AG09319 (cell line): Measurements from ENCODE around the gene TRIP12.

Source experiments
- DNase-seq: peaks from one replicate; pipeline ENCODE4 v3.0.0-alpha.2; 2010; ENCODE audit warnings: low read depth; ENCODE audit errors: extremely low read depth
- CTCF ChIP-seq: IDR thresholded peaks from 2 replicates; pipeline ENCODE4 v1.5.1; 2011; ENCODE audit warnings: low read depth, mild to moderate bottlenecking, inconsistent platforms, low read length, moderate library complexity

TRIP12 gene

DNA sequence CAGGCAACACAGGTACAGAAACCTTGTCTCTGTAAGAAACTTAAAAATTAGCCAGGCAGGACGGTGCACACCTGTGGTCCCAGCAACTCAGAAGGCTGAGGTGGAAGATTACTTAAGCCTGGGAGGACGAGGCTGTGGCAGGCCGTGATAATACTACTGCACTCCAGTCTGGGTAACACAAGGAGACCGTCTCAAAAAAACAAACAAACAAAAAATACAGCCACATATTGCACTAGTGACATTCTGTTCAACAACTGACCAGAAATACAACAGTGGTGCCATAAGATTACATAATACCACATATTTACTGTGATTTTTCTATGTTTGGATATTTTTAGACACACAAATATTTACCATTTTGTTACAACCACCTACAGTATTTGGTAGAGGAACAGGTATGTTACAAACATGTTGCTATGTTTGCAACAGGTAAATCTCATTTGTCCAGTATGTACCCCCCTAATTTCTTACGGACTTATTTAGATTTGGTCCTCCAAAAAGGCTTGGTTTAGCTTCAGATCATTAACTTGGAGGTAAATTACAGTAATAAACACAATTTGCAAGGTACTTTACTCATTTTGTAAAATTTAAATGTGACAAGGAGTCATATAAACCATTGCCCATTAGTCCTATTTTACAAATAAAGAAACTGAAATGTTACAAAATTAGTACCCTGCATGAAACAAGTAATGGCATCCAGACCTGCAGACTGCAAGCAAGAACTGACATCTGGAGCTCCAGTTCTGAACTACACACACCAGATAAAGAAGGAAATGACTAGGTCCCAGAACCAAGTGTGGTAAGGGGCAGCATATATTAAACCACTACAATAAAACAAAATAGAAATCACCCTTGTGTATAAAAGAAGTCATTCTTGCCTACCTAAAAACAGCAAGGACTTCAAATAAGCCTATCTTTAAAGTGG is 36.8 kb downstream of the TRIP12 start:
- no peak for DNase-seq
- TF ChIP-seq CTCF = no peak

DNA sequence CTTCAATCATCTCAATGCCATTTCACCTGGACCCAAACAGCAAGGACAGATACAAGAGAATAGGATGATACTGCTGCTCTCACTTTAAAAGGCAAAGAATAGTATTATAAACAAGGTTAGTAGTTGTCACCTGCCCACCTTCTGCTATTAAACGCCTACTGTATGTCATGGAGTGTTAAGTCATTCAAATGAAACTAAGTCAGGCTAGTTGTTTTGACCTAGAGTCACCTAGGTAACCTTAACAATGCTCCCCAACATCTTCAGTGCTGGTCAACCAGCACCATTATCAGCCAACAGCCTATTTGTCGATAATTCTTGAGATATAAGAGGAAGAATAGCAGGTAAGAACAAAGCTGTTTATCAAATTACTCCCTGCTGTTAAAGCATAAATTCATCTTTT is 39.2 kb downstream of the TRIP12 start:
- DNase-seq = no peak
- no peak for TF ChIP-seq CTCF

GRCh38 chr2:229880892-229881586 is 40.8 kb downstream of the TRIP12 start:
- no peak for TF ChIP-seq CTCF
- DNase-seq = no peak

- no peak for TF ChIP-seq CTCF
- DNase-seq = no peak
Observed at GRCh38 chr2:229879191-229879950, 42.4 kb downstream of the TRIP12 start.

DNA sequence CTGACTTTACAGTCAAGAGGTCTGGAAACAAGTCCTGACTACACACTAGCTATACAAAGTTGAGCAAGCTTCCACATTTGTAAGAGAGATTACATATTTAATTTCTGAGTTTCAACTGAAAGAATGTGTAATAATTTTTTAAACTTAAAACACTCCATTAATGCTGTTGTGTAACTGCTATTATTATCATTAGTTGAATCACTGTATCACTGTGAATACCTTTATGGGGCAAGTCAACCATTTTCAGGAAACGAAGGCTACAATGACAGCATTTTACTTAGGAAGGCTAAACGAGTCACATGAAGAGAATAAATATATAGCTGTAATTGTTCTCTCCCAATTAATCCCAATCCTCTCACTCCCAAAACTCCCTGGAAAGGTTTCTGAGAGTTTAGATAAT is 46.3 kb downstream of the TRIP12 start:
- no peak for DNase-seq
- TF ChIP-seq CTCF = no peak

DNA sequence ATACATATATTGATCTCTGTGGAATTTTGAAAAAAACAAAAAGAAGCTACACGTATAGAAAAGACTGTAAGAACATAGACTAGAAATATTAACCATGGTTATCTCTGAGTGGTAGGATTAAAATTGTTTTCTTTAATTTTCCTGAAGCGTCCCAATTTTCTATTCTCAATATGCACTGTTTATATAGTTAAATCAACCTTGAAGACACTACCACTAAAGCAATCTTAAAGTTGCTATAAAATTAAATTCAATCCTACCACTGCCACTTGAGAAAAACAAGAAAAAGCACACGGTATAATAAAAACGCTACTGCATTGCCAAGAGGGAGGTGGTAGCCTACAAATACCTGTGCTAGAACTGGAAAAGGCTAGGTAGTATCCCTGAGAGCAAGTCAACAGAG is 47.2 kb downstream of the TRIP12 start:
- no peak for TF ChIP-seq CTCF
- no peak for DNase-seq
